PC-9 (cell line): ENCODE results near the gene RNF43. TPM values are rescaled to one million over a fixed set of nuclear protein-coding genes. Genes with fewer than 3 reads are reported as not detected.

ENCODE experiments used
- Bru-seq: library from RNA; stranded (reverse); fragments of 400-500 nt; gene quantifications from one replicate; lab custom pipeline; 2021; lab: Mats Ljungman, UMichigan
- BruChase-seq, 2 experiments: library from RNA; stranded (reverse); fragments of 400-500 nt; gene quantifications; one replicate each; lab custom pipeline; 2021; lab: Mats Ljungman, UMichigan
- BruUV-seq: library from RNA; stranded (reverse); fragments of 400-500 nt; replicated peaks from 2 replicates; lab custom pipeline; 2021; lab: Mats Ljungman, UMichigan
- CTCF ChIA-PET: fragments of 300-600 bp; sonication (Branson Sonifier 250); formaldehyde crosslinking; loops from one replicate; lab custom pipeline; 2022; ENCODE audit warnings: antibody characterized with exemption; lab: Charles Lee
- POLR2A ChIA-PET: fragments of 300-600 bp; sonication (Branson Sonifier 250); formaldehyde crosslinking; loops from one replicate; lab custom pipeline; 2022; ENCODE audit warnings: antibody characterized with exemption; ENCODE audit not compliant: unreplicated experiment; lab: Charles Lee
- DNase-seq, 2 experiments: peaks; one replicate each; pipeline versions ENCODE4 v3.0.0 to v3.0.0-alpha.2; 2015 to 2022; ENCODE audit warnings: mixed read lengths in 1 of 2
- H2AFZ ChIP-seq: fragments of 200-600 bp; sonication (generic); 2 replicates; pipeline ENCODE4 v1.8.1; 2017; ENCODE audit warnings: antibody characterized with exemption
- H3F3A ChIP-seq: fragments of 200-600 bp; sonication (generic); 2 replicates; pipeline ENCODE4 v1.8.1; 2017; ENCODE audit warnings: antibody characterized with exemption, mild to moderate bottlenecking, low read depth; ENCODE audit not compliant: insufficient read depth
- H3K27ac ChIP-seq: fragments of 200-600 bp; sonication (generic); 2 replicates; pipeline ENCODE4 v1.6.1; 2016; ENCODE audit warnings: mixed run types
- H3K27me3 ChIP-seq: fragments of 200-600 bp; sonication (generic); 2 replicates; pipeline ENCODE4 v1.6.1; 2016; ENCODE audit warnings: low read depth, mixed run types; ENCODE audit not compliant: insufficient read depth
- H3K36me3 ChIP-seq: fragments of 200-600 bp; sonication (generic); 2 replicates; pipeline ENCODE4 v1.6.1; 2016; ENCODE audit warnings: low read depth, mixed run types
- H3K4me1 ChIP-seq: fragments of 200-600 bp; sonication (generic); replicated peaks from 2 replicates; pipeline ENCODE4 v1.6.1; 2016; ENCODE audit warnings: mixed run types; ENCODE audit not compliant: insufficient read depth
- H3K4me2 ChIP-seq: fragments of 200-600 bp; sonication (generic); 2 replicates; pipeline ENCODE4 v1.6.1; 2017; ENCODE audit warnings: mixed run types
- H3K4me3 ChIP-seq: fragments of 200-600 bp; sonication (generic); 2 replicates; pipeline ENCODE4 v1.6.1; 2016; ENCODE audit warnings: mixed run types
- H3K79me2 ChIP-seq: fragments of 200-600 bp; sonication (generic); 2 replicates; pipeline ENCODE4 v1.6.1; 2017; ENCODE audit warnings: low read depth, mixed run types
- H3K9me2 ChIP-seq: fragments of 200-600 bp; sonication (generic); 2 replicates; pipeline ENCODE4 v1.8.1; 2017; ENCODE audit warnings: mild to moderate bottlenecking; ENCODE audit not compliant: insufficient read depth
- H3K9me3 ChIP-seq: fragments of 200-600 bp; sonication (generic); 2 replicates; pipeline ENCODE4 v1.8.1; 2016; ENCODE audit warnings: low read depth; ENCODE audit not compliant: insufficient read depth
- H4K20me1 ChIP-seq: fragments of 200-600 bp; sonication (generic); 2 replicates; pipeline ENCODE4 v1.8.1; 2017; ENCODE audit not compliant: insufficient read depth
- EZH2 ChIP-seq: fragments of 200-600 bp; sonication (generic); IDR thresholded peaks from 2 replicates; pipeline ENCODE4 v1.8.0; 2017; ENCODE audit warnings: antibody characterized with exemption, low read depth
- intact Hi-C: fragments of 100-400 bp; cut with micrococcal nuclease; formaldehyde crosslinking; loops from one replicate; pipeline ENCODE4 v1.10.0; 2022; ENCODE audit not compliant: unreplicated experiment
- long read RNA-seq: library from polyadenylated mRNA; stranded (forward); transcript quantifications from one replicate; pipeline ENCODE4 v2.0.0, GENCODE V29; 2022
- total RNA-seq: library from RNA; stranded (reverse); gene quantifications from 2 replicates; pipeline ENCODE4 v1.2.3, GENCODE V29; 2021
- TF ChIP-seq, protein P1 (sequence below): fragments of 200-600 bp; sonication (generic); conservative IDR thresholded peaks from 2 replicates; pipeline ENCODE4 v1.6.1; 2017; ENCODE audit warnings: mixed run types, antibody characterized with exemption, mild to moderate bottlenecking, moderate library complexity

The RNF43 gene
- total RNA-seq (0.33 TPM in 1 of 2 replicates, not detected in the other), Bru-seq, nascent RNA (not detected), BruChase-seq, experiment 1, labeled RNA remaining after a 2-hour chase (not detected), BruChase-seq, experiment 2, labeled RNA remaining after a 6-hour chase (not detected)
- long read RNA-seq, result 0 reads

DNA sequence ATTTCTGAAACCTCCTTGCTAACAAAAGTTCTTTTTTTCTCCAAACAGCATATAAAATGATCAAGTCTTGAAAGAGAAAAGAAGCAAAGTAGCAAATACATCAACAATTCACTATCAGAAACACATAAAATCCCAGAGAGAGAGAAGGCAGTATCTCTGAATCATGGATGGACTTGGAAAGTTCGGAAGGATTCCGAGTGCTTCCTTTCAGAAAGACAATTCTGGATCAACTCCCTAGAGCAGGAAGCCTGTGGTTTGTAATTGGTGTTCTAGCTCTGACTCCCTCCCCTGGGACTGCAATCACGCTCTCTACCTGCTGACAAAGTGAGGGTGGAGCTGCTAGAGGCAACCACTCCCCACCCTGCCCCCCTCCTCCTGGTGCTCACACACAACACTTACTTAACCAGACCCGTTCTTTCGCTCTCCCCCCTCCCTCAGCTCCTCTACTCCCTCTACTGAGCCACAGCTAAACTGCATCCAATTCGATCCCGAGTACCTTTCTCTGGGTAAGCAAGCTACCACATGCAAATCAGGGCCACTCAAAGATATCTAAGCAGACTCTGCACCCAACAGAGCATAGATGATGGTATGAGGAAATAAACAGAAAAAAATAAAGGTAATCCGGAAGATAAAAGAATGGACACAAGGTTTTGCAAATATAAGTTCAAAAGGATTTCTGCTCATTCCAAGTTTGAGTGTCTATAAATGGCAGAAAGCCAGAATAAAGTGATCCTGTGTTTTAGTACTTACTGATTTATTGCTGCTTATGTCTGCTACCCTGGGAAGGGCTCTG, at the start of gene RNF43:
Gene RNF43 (minus strand): TSS at position 235 of the 793 bp plus-strand sequence. CDS start 1,957 bp downstream, outside the sequence.
- peak within 1 kb of the TSS; percentile 27; the same call in 1 of the 2 replicates for H3K27ac ChIP-seq

DNA sequence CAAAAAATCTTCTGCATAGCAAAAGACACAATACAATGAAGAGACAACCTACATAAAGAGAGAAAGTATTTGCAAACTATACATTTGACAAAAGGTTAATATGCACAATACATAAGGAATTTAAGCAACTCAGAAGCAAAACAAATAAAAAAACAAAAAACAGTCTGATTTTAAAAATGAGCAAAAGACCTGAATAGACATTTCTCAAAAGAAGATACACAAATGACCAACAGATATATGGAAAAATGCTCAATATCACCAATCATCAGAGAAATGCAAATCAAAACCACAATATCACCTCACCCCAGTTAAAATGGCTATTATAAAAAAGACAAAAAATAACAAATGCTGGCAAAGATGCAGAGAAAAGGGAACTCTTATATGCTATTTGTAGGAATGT, 38.2 kb upstream of the RNF43 start:
- Histone ChIP-seq H2AFZ (no peak overlapping the region), H3K36me3 (no peaks in the 10 kb centered on the region), H3K4me3 (no peak overlapping the region), H3K4me2 (no peak overlapping the region), H3K9me3 (no peaks in the 10 kb centered on the region), H4K20me1 (no peaks in the 10 kb centered on the region), H3K27me3 (no peaks in the 10 kb centered on the region), H3K27ac (no peak overlapping the region), H3K79me2 (no peaks in the 10 kb centered on the region), H3F3A (peaks cover 4% of the 10 kb centered on the region; the same call in 1 of the 2 replicates), H3K9me2 (no peaks in the 10 kb centered on the region), H3K4me1 (no peaks in the 10 kb centered on the region)
- no TSS peak for BruUV-seq
- TF ChIP-seq EZH2, result no peak
- TF ChIP-seq, protein P1, sequence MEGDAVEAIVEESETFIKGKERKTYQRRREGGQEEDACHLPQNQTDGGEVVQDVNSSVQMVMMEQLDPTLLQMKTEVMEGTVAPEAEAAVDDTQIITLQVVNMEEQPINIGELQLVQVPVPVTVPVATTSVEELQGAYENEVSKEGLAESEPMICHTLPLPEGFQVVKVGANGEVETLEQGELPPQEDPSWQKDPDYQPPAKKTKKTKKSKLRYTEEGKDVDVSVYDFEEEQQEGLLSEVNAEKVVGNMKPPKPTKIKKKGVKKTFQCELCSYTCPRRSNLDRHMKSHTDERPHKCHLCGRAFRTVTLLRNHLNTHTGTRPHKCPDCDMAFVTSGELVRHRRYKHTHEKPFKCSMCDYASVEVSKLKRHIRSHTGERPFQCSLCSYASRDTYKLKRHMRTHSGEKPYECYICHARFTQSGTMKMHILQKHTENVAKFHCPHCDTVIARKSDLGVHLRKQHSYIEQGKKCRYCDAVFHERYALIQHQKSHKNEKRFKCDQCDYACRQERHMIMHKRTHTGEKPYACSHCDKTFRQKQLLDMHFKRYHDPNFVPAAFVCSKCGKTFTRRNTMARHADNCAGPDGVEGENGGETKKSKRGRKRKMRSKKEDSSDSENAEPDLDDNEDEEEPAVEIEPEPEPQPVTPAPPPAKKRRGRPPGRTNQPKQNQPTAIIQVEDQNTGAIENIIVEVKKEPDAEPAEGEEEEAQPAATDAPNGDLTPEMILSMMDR, result no peak
- no peak for DNase-seq
- CTCF ChIA-PET, result no interaction called here
- POLR2A ChIA-PET, result no interaction called here
- intact Hi-C loops, result no loop called here

More for the DNA sequence above, at the start of gene RNF43:
- POLR2A ChIA-PET, result interaction anchor here (0.5 to 1.1 kb wide), 6 partner anchors 39 to 1548 kb away, joined by 3 to 28 read pairs (median 8); partner anchors contain the start of gene SUPT4H1
- peaks cover 28% of the 10 kb centered on the region for H3K27me3 ChIP-seq
- H3K36me3 ChIP-seq, result no peaks in the 10 kb centered on the region
- H3K79me2 ChIP-seq, result no peaks in the 10 kb centered on the region
- intact Hi-C loops, result loop anchor here (1.0 to 10.0 kb wide), 5 partner anchors 27 to 203 kb away; partner anchors contain the start of genes MKS1 and SUPT4H1
- H3K4me2 ChIP-seq, result peak within 1 kb of the TSS; percentile 65
- peaks cover 7% of the 10 kb centered on the region; the same call in 1 of the 2 replicates for H3F3A ChIP-seq
- CTCF ChIA-PET, result interaction anchor here (0.6 to 2.5 kb wide), 8 partner anchors 30 to 403 kb away, joined by 3 to 28 read pairs (median 6); partner anchors contain the start of gene SUPT4H1
- H3K9me3 ChIP-seq, result no peaks in the 10 kb centered on the region
- no TSS peak for BruUV-seq
- H4K20me1 ChIP-seq, result no peaks in the 10 kb centered on the region
- no peaks in the 10 kb centered on the region for H3K9me2 ChIP-seq
- DNase-seq, result peak; percentile 92 to 95
- peaks cover 28% of the 10 kb centered on the region for H3K4me1 ChIP-seq
- H2AFZ ChIP-seq, result peak within 1 kb of the TSS; percentile 39; the same call in 1 of the 2 replicates
- no peak for TF ChIP-seq EZH2
- TF ChIP-seq, protein P1, result peak; percentile 95
- peak within 1 kb of the TSS; percentile 30; the same call in 1 of the 2 replicates for H3K4me3 ChIP-seq

DNA sequence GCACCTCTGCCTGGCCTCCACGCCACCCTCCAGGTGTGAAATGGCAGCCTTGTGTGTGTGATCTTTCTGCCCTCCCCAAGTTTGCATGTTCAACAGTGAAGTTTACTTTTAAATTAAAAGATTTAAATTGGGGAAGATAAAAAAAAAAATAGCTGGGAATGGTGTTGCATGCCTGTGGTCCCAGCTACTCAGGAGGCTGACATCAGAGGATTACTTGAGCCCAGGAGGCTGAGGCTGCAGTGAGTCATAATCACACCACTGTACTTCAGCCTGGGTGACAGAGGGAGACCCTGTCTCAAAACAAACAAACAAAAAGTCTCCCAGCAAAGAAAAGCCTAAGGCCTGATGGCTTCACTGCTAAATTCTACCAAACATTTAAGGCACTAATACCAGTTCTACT, 35.4 kb upstream of the RNF43 start:
- ChIA-PET CTCF (no interaction called here), POLR2A (interaction anchor here (0.6 kb wide), 2 partner anchors 67 to 613 kb away, joined by 3 to 5 read pairs; no protein-coding TSS in a partner anchor)
- H3F3A ChIP-seq, result peaks cover 4% of the 10 kb centered on the region; the same call in 1 of the 2 replicates
- H3K4me1 ChIP-seq, result no peaks in the 10 kb centered on the region
- H3K36me3 ChIP-seq, result no peaks in the 10 kb centered on the region
- H3K9me3 ChIP-seq, result no peaks in the 10 kb centered on the region
- no peaks in the 10 kb centered on the region for H4K20me1 ChIP-seq
- TF ChIP-seq EZH2, result no peak
- TF ChIP-seq, protein P1, result no peak
- H3K27ac ChIP-seq, result no peak overlapping the region
- no peak overlapping the region for H2AFZ ChIP-seq
- H3K9me2 ChIP-seq, result no peaks in the 10 kb centered on the region
- H3K4me2 ChIP-seq, result no peak overlapping the region
- H3K4me3 ChIP-seq, result no peak overlapping the region
- H3K27me3 ChIP-seq, result no peaks in the 10 kb centered on the region
- DNase-seq, result no peak
- no TSS peak for BruUV-seq
- intact Hi-C loops, result no loop called here
- H3K79me2 ChIP-seq, result no peaks in the 10 kb centered on the region
